ENCODE measurements around the gene DCDC1.

The DCDC1 gene

GRCh38 chr11:30895046-30895445, 474.5 kb downstream of the DCDC1 start:
- no peak for DNase-seq

- DNase-seq: no peak
These were observed 476.2 kb downstream of the DCDC1 start for GRCh38 chr11:30893318-30893717.

GRCh38 chr11:30889143-30889794, 480.3 kb downstream of the DCDC1 start:
- no peak for DNase-seq

DNA sequence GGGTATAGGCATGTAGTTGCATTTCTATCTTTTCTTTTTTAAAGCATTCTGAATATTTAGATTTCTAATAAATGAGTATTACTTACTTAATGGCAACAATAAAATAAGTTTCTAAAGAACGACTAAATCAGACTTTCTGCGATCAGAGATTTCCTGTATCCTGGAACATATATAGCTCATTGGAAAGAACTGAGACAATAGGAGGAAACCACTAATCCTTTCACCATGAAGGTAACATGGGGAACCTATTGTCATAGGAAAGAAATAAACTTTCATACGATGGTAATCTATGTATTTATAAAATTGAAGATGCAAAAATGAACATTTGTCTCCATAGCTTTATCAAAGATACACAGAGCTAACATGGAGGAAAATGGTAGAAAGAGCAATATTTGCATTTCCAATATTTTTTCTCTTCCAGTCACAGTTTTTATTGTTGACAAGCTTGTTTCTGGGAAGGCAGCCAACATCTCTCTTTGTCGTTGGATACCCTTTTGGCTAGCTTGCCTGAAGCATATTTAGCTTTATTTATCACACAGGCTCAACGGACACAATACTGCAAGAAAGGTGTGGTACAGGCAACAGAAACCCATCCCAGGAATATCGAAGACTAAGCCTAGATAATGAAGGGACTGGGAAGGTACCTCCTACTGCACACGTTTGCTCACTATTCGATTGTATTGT, 490.1 kb downstream of the DCDC1 start:
- DNase-seq: no peak

DNA sequence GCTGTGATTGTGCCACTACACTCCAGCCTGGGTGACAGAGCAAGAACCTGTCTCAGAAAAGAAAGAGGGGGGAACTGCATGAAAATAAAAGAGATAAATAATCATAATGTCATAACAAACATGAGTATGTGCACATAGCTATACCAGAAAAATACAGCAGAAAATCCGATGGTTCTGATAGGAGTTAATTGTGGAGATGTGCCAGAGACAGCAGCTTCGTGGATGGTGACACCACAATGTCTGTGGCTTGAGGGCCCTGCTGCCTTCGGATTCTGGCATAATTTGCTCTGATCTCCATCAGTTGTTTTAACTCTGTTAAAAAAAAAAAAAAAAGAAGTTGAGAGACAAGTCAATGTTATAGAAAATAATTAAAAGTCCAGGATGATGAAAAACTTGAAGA, 491.1 kb downstream of the DCDC1 start:
- no peak for DNase-seq

GRCh38 chr11:30876663-30877396, 492.7 kb downstream of the DCDC1 start:
- DNase-seq: no peak

GRCh38 chr11:30876228-30876627, 493.3 kb downstream of the DCDC1 start:
- DNase-seq: no peak

DNA sequence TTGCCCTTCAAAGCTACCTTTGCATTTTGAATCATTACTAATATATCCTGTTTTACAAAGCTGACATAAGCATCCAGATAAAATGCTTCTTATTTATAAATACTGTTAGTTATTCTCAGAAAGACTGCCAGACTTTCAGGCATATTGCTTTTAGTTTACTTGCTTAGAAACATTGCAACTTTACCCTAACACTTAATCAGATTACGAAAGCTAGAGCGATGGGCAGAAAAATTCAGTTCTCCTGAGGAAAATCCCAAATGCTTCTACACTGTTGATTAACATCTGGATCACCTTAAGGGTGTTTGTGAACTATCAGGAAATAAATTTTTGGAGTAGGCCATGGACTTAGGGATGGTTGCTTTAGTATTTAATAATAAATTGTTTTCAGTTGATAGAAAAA, 493.7 kb downstream of the DCDC1 start:
- no peak for DNase-seq

DNA sequence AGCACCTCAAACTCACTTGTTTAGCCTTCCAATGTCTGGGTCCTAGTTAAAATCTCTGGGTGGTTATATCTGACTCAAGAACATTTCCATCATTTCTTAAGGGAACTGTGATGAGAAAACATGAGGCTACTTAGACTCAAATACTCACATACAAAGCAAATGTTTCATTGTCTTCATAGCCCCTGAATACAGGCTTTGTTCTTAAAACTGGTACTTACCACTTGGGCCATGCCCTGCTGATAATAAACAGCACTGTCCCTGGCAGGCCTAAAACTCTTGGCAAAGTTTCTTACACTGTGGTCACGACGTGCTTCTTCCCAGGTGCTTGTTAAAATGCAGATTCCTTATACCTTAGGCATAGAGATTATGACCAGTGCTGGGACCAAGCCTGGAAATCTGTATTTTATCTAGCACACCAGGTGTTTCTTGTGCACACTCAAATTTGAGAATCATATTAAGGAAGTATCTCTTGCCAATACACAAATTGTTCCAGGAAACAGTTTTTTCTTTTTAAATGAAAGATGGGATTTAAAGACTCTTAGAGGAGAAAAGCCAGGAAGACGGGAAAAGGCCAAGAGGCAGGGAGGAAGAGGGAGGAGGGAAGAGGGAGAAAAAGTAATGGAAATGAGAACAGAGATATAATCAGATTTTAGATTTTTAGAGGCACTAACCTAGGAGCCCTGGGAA, 495.5 kb downstream of the DCDC1 start:
- DNase-seq: no peak

GRCh38 chr11:30868626-30869081, 500.9 kb downstream of the DCDC1 start:
- no peak for DNase-seq

DNA sequence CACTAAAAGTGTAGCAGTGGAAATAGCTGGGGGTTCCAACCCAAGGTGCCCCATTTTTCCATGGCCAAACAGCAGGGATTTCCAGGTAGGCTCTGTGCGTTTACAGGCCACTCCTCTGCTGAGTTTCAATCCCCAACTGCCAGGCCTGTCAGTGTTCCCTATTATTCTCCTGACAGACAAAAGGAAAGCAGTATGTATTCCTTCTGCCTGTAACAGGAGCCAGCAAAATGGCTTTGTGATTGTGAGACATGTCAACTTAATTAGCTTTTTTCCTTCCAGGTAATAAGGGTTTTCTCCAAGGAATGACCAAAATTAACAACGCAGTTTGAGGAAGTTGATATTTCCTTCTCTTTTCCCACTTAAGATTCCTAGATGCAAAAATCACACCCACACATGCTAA, 506.3 kb downstream of the DCDC1 start:
- no peak for DNase-seq

- DNase-seq: no peak
These were observed 508.0 kb downstream of the DCDC1 start for GRCh38 chr11:30861531-30861930.

DNA sequence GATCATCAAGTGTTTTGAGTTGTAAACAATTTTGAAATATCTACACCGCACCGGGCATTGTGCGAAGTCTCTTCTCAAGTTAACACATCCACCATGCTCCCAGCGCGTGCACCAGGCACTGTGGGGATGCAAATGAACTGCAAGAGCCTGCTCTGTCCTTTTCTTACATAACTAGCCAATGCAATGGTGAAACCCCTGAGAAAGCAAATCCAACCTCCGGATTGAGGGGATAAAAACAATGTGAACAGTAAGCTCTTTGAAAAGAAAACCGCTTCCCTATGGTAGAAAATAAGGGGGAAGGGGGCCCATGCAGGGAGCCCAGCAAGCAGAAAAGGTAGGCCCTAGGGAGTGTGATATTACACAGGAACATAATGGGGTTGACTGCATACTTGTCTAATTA, 508.5 kb downstream of the DCDC1 start:
- no peak for DNase-seq

DNA sequence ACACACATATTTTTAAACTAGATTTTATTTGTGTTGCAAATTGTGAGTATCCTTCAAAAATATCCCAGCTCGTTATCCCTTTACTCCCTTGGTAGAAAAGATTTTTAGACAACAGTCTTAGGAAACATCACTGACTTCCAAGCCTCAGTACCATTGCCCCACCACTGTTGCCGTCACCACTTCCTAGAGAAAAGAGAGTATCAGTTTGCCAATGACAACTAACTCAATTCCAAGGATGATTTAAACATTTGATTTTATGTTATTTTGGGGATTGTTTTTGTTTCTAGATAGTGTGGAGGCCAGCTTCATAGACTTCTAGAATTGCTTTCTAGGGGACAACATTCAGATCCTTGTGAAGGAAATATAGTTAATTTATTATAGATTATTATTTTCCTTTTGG, 509.4 kb downstream of the DCDC1 start:
- DNase-seq: no peak

- DNase-seq: no peak
These were observed 509.9 kb downstream of the DCDC1 start for GRCh38 chr11:30859669-30860068.

GRCh38 chr11:30855383-30856006, 514.0 kb downstream of the DCDC1 start:
- DNase-seq: no peak

DNA sequence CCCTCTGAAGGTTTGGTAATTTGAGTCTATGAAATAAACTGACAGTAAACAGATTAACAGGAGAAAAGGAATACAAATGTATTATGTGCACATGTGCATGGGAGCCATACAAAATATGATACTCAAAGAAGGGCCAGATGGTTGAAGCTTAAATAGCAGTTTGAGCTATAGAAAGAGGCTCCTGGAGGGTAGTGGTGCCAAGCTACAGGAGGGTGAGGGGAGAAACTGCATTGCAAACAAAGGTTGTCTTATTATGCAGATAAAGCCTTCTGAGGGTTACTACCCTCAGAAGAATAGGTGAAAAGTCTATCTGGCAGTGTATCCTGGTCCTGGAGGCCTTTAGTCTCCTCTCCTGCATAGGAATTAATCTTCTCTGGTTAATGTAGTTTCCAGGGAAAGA, 516.1 kb downstream of the DCDC1 start:
- no peak for DNase-seq

DNA sequence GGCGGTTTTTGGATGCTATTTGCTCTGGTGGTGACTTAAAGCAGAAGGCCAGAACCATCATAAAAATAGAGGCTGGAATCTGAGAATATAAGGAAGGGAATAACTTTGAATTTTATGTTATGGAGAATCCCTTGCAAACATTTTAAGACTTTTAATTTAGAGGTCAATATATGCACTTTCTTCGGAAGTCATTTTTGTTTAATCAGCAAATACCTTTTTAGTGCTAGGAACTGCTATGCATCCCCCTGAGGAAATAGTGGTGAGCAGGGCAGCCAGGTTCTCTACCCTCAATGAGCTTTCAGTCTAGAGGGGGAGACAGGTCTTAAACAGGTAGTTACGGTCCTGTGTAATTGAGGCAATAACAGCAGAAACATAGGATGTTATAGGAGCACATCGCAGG, 516.9 kb downstream of the DCDC1 start:
- DNase-seq: no peak

GRCh38 chr11:30852091-30852490, 517.4 kb downstream of the DCDC1 start:
- DNase-seq: no peak

GRCh38 chr11:30837252-30837651, 532.3 kb downstream of the DCDC1 start:
- DNase-seq: no peak

DNA sequence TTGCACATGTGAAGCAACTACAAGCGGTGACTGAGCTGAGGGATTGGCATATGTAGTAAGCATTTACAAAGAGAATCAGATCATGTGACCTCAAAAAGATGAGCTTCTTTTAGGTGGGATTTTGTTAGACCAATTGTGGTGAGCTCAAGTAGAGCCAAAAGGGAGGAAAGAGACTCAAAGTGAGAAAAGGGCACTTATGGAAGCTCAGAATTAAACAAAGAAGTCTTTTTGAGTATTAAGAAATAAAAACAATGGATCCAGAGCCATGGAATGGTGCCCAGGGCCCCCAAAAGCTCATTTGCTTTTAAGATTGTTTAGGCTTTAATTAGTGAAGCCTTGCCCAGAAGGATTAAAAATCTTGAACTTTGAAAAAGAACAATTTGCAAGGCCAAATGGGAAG, 536.7 kb downstream of the DCDC1 start:
- DNase-seq: no peak

DNA sequence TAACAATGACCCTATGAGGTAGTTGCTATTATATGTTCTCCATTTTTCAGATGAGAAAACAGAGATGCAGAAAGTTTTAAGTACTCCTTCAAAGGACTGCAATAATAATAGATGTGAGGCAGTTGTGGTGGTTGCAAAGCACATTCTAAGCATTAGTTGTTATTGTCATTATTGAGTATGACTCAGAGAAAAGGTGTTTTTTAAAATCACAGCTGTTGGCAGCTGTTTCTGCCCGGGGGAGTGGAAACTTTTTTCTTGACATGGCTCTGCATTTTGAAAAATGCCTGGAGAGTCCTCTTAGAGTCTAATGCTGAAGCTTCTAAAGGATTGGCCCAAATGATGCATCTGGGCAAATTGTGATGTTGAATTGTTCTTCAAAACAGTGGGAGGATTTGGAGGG, 538.9 kb downstream of the DCDC1 start:
- DNase-seq: no peak

DNA sequence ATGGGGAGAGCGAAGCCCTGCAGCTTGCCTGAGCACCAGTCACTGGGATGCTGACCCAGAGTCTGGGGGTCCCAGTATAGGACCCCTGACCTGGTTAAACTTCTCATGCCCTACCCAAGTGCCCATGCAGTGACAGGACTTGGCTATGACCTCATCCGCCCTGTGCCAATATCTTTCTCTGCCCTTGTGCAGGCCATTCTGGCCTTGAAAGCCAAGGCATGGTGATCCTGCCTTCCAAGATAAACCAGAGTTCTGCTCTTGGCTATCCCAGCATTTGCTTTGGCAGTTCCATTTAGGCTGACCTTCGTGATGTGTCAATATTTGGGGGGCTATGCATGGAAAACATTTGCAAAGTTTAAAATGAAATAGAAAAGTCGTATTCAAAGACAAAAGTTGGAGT, 542.6 kb downstream of the DCDC1 start:
- DNase-seq: no peak
